Astrocyte (in vitro differentiated cells and primary cell): ENCODE measurements around the gene AP2M1.

Experiments used
- CTCF ChIP-seq: IDR thresholded peaks from 2 replicates; pipeline ENCODE4 v1.5.1; 2011; ENCODE audit warnings: low read depth, mild to moderate bottlenecking, inconsistent platforms, low read length, moderate library complexity; ENCODE audit not compliant: insufficient read depth
- EZH2 ChIP-seq: IDR thresholded peaks from 2 replicates; pipeline ENCODE4 v1.6.1; 2012; ENCODE audit warnings: mild to moderate bottlenecking, low read length, inconsistent platforms; ENCODE audit not compliant: insufficient read depth

- TF ChIP-seq CTCF (no peak), EZH2 (no peak)
These were observed 14.2 kb upstream of the AP2M1 start for GRCh38 chr3:184160456-184160855.
